HEK293T (cell line): ENCODE measurements around the gene PSMD3.

Source experiments
- CTBP1 ChIP-seq: fragments of 450-650 bp; IDR thresholded peaks from 2 replicates; pipeline ENCODE4 v1.6.1; 2016; ENCODE audit warnings: borderline replicate concordance
- ELF4 ChIP-seq: fragments of 450-650 bp; IDR thresholded peaks from 2 replicates; pipeline ENCODE4 v1.6.1; 2017; ENCODE audit warnings: antibody characterized with exemption
- FOXA1 ChIP-seq: fragments of 450-650 bp; IDR thresholded peaks from 2 replicates; pipeline ENCODE4 v1.6.1; 2016; ENCODE audit warnings: mild to moderate bottlenecking
- FOXK2 ChIP-seq: fragments of 450-650 bp; IDR thresholded peaks from 2 replicates; pipeline ENCODE4 v1.6.1; 2016; ENCODE audit warnings: mild to moderate bottlenecking
- LEF1 ChIP-seq: fragments of 450-650 bp; IDR thresholded peaks from 2 replicates; pipeline ENCODE4 v1.6.1; 2017; ENCODE audit warnings: mild to moderate bottlenecking, borderline replicate concordance
- NFRKB ChIP-seq: fragments of 450-650 bp; IDR thresholded peaks from 2 replicates; pipeline ENCODE4 v1.6.1; 2016; ENCODE audit warnings: mild to moderate bottlenecking, moderate library complexity
- SP1 ChIP-seq: fragments of 450-650 bp; IDR thresholded peaks from 2 replicates; pipeline ENCODE4 v1.6.1; 2017
- SUZ12 ChIP-seq: fragments of 450-650 bp; IDR thresholded peaks from 2 replicates; pipeline ENCODE4 v1.6.1; 2016; ENCODE audit warnings: mild to moderate bottlenecking
- TARDBP ChIP-seq: fragments of 450-650 bp; IDR thresholded peaks from 2 replicates; pipeline ENCODE4 v1.6.1; 2016

DNA sequence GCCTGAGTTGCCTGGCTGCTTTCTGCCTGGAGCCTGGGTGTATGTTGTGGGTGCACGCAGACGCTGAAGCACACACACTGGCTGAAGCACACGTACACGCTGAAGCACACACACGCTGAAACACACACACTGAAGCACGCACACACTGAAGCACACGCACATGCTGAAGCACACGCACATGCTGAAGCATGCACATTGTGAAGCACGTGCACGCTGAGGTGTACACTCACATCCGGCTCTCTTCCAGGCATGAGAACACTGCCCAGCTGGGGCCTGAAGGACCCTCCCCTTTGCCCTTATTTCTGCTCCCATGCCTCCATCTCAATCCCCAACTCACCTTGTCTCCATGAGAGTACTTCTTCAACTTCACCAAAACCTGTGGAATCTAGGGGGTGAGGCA, 51.1 kb downstream of the PSMD3 start:
- TF ChIP-seq ELF4: no peak
- no peak for TF ChIP-seq CTBP1
- no peak for TF ChIP-seq NFRKB
- no peak for TF ChIP-seq FOXK2
- no peak for TF ChIP-seq FOXA1
- TF ChIP-seq SUZ12: no peak
- TF ChIP-seq LEF1: no peak
- TF ChIP-seq TARDBP: no peak
- no peak for TF ChIP-seq SP1
